HG03103 (cell line): Measurements from ENCODE around the gene PLA2G2D.

ENCODE experiments used
- ATAC-seq: cut with Tn5 transposase; IDR thresholded peaks from one replicate; pipeline ENCODE4 v1.9.1; 2021; ENCODE audit warnings: low read depth; ENCODE audit not compliant: unreplicated experiment

PLA2G2D gene

DNA sequence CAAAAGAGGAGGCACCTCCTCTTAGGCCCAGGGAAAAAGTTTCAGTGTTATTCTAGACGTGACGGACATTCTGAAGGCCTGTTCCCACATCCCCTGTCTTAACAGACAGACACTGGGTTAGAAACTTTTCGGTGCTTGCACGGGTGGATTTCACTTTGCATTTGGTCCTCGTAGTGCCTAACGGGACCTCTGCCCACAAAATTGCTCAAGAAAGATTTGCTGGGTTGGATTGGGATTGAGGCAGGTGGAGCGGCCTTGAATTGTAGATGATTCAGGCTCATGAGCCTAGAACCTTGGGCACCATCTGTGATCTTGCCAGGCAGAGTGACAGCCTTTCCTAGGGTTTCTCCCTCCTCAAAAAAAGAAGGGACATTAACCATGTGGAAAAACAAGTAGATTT is 46.6 kb downstream of the PLA2G2D start:
- ATAC-seq: no peak

DNA sequence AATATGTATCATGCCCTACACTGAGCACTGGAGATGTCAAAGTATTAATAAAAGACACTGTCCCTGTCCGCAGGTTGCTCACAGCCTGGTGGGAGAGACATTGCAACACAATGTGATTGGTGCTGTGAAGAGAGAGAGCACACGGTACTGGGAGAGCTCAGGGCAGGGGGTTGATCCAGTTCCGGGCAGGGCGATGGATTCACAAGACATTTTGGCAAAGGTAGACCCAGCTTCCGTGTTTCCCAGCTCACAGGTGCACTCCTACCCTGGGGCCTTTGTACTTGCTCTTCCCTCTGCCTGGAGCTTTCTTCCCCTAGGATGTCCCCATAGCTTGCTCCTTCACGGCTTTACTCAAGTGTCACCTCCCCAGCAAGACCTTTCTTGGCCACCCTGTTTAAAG is 47.9 kb downstream of the PLA2G2D start:
- no peak for ATAC-seq

DNA sequence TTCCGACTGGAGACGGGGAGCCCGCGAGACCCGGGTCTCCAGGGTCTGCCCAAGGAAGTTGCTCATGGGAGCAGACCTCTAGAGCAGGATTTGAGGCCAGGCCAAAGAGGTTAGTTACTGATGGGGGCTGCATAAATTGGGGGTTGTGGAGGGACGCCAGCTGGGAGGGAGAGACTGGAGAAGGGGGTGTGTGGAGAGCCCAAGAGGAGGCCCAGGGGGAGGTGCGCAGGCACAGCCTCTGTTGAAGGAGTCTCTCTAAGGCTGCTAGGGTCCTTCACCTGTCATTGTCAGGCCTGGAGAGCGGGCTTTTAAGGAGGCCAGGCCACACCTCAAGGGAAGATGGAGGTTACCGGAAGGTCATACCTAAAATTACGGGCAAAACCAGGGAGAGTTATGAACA is 49.0 kb downstream of the PLA2G2D start:
- ATAC-seq: no peak

DNA sequence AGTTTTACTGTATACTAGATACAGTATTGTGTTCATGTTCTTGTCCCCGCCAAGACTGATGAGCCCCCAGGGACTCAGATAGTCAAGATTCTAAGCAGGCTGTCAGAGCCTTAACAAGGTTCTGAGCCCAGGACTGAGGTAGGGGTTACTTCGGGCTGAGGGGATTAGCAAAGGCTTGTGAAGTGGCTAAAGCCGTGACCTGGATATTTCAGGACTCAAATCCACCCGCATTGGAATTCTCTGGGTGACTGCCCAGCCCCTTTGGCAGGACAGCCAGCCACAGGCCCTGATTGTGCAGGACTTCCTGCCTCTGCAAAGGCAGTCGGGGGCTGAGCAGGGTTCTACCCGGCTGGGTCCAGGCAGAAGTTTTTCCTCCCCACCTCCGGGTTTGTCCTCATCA is 49.5 kb downstream of the PLA2G2D start, which contains the start of gene PLA2G5:
TSS of gene PLA2G5 (plus strand) at position 321 of the 400 bp plus-strand sequence. CDS start 14,637 bp downstream, outside the sequence.
- no peak for ATAC-seq

DNA sequence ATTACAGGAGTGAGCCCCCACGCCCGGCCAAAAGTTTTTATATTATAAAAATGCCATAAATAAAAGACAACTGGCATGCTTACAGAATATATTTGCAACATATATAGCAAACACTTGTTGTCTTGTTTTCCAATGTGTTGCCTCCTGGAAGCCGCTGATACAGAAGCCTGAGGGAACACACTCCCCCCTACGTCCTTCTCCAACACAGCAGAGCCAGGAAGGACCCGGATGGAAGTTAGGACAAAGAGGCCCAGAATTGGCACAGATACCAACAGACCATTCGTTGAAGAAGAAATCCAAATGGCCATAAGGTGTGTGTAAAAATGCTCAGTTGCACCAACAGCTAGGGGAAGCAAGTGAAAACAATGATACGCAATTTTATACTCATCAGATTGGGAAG is 50.6 kb downstream of the PLA2G2D start:
- no peak for ATAC-seq

DNA sequence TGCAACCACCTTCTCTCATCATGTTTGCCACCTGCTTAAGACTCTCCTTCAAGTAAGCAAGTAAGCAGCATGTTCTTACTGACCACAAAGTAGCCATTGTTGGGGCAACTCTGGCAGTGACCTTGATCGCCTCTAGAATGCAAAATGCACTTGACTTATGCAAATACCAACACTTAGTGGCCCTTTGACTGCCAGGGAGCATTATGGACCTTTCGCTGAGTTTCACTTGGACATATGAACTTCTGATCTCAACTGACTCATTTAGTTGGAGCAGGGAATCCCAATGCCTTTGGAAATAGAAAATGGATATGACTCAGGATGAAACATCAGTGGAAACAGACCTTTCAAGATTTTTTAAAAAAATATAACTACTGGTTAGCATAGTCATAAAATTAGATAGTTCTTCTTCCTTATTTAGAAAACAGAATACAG is 55.5 kb downstream of the PLA2G2D start:
- ATAC-seq: no peak
